ENCODE results near the gene ARPIN. TPM values are rescaled to one million over a fixed set of nuclear protein-coding genes. Genes with fewer than 3 reads are reported as not detected.
"Not testable (repeated sequence)": the region's sequence is repeated elsewhere in the genome, so short reads cannot be mapped to it uniquely, and the experiment has no call there.

The ARPIN gene
- total RNA-seq, 1 experiment from 2014 or later = 3.5 TPM

- CTCF ChIA-PET = interaction anchor here (0.6 kb wide), 1 partner anchor 20 kb away, joined by 3 read pairs; no protein-coding TSS in a partner anchor
- H3K4me1 Mint-ChIP-seq; H3K27ac Mint-ChIP-seq; DNase-seq (ENCODE audit: low spot score); ATAC-seq; POLR2A ChIA-PET; H3K36me3 Mint-ChIP-seq; H3K27me3 Mint-ChIP-seq (ENCODE audit: low read depth); H3K9me3 Mint-ChIP-seq; H3K4me3 Mint-ChIP-seq: not testable (repeated sequence)
Measured at GRCh38 chr15:89939377-89939776, 26.6 kb upstream of the ARPIN start.

DNA sequence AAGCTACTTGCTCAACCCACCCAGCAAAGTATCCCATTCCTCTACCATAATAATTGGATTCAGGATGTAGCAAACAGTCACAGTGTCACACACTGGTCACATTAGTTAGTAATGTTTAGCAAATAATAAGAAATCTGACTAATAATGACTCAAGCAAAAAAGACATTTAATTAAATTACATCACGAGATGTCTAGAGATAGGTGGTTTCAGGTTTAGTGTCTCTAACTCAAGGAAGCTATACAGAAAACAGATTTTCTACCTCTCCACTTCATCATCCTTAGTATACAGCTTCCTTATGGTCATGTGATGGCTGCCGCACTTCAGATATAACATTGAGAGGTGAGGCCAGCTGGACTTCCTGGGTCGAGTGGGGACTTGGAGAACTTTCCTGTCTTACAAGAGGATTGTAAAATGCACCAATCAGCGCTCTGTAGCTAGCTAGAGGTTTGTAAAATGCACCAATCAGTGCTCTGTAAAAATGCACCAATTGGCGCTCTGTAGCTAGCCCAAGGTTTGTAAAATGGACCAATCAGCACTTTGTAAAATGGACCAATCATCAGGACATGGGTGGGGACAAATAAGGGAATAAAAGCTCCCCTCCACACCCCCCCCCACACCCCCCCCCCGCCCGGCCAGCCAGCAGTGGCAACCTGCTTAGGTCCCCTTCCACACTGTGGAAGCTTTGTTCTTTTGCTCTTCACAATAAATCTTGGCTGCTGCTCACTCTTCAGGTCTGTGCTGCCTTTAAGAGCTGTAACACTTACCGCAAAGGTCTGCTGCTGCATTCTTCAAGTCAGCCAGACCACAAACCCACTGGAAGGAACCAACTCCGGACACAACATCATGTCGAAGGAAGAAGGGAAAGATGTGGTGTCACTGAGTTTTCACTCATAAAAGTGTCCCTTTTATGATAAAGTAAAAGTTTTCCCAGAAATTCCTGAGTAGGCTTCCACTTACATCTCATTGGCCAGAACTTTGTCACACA is 24.9 kb upstream of the ARPIN start:
- Mint-ChIP-seq H3K9me3 (peaks cover 6% of the 10 kb centered on the region), H3K4me3 (no peak overlapping the region), H3K27me3 (ENCODE audit: low read depth) (no peaks in the 10 kb centered on the region), H3K27ac (no peak overlapping the region), H3K4me1 (no peaks in the 10 kb centered on the region), H3K36me3 (no peaks in the 10 kb centered on the region)
- TF ChIP-seq ZBTB21 (CRISPR knock-in tag; IDR thresholded peaks at IDR 0.05; ENCODE audit: borderline replicate concordance) (no peak), PRDM15 (CRISPR knock-in tag; IDR thresholded peaks at IDR 0.05) (no peak), JUN (CRISPR knock-in tag; IDR thresholded peaks at IDR 0.05) (no peak), ZNF317 (CRISPR knock-in tag; IDR thresholded peaks at IDR 0.05; ENCODE audit: borderline replicate concordance, low read depth) (no peak), SP1 (CRISPR knock-in tag; conservative IDR thresholded peaks at IDR 0.05) (no peak), ATF6 (CRISPR knock-in tag; IDR thresholded peaks at IDR 0.05) (no peak), ZNF121 (CRISPR knock-in tag; IDR thresholded peaks at IDR 0.05) (no peak), GRHL2 (CRISPR knock-in tag; IDR thresholded peaks at IDR 0.05; ENCODE audit: insufficient replicate concordance, severe bottlenecking) (no peak), GABPB1 (CRISPR knock-in tag; IDR thresholded peaks at IDR 0.05) (no peak), ZNF671 (CRISPR knock-in tag; IDR thresholded peaks at IDR 0.05) (no peak)
- TF ChIP-seq, protein P1, sequence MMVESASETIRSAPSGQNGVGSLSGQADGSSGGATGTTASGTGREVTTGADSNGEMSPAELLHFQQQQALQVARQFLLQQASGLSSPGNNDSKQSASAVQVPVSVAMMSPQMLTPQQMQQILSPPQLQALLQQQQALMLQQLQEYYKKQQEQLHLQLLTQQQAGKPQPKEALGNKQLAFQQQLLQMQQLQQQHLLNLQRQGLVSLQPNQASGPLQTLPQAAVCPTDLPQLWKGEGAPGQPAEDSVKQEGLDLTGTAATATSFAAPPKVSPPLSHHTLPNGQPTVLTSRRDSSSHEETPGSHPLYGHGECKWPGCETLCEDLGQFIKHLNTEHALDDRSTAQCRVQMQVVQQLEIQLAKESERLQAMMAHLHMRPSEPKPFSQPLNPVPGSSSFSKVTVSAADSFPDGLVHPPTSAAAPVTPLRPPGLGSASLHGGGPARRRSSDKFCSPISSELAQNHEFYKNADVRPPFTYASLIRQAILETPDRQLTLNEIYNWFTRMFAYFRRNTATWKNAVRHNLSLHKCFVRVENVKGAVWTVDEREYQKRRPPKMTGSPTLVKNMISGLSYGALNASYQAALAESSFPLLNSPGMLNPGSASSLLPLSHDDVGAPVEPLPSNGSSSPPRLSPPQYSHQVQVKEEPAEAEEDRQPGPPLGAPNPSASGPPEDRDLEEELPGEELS (CRISPR knock-in tag; IDR thresholded peaks at IDR 0.05) = no peak
- CTCF ChIA-PET = interaction anchor here (0.9 kb wide), 1 partner anchor 34 kb away, joined by 4 read pairs; no protein-coding TSS in a partner anchor
- ATAC-seq (no peak), DNase-seq (ENCODE audit: low spot score) (no peak)
- POLR2A ChIA-PET = no interaction called here

- no peak overlapping the region for H3K4me3 Mint-ChIP-seq
- DNase-seq (ENCODE audit: low spot score) = no peak
- ChIA-PET CTCF (interaction anchor here (0.9 to 1.3 kb wide), 2 partner anchors 34 to 38 kb away, joined by 3 to 4 read pairs; no protein-coding TSS in a partner anchor), POLR2A (no interaction called here)
- ATAC-seq = no peak
- H3K36me3 Mint-ChIP-seq = no peaks in the 10 kb centered on the region
- H3K27me3 Mint-ChIP-seq (ENCODE audit: low read depth) = no peaks in the 10 kb centered on the region
- peaks cover 6% of the 10 kb centered on the region for H3K9me3 Mint-ChIP-seq
- no peaks in the 10 kb centered on the region for H3K4me1 Mint-ChIP-seq
- no peak overlapping the region for H3K27ac Mint-ChIP-seq
- TF ChIP-seq NR2C2 (CRISPR knock-in tag; IDR thresholded peaks at IDR 0.05) (no peak), TEAD1 (CRISPR knock-in tag; IDR thresholded peaks at IDR 0.05) (no peak), ZNF671 (CRISPR knock-in tag; IDR thresholded peaks at IDR 0.05) (no peak), ZNF317 (CRISPR knock-in tag; IDR thresholded peaks at IDR 0.05; ENCODE audit: borderline replicate concordance, low read depth) (no peak), CBFB (CRISPR knock-in tag; IDR thresholded peaks at IDR 0.05; ENCODE audit: low read depth) (no peak)
- TF ChIP-seq, protein P2, sequence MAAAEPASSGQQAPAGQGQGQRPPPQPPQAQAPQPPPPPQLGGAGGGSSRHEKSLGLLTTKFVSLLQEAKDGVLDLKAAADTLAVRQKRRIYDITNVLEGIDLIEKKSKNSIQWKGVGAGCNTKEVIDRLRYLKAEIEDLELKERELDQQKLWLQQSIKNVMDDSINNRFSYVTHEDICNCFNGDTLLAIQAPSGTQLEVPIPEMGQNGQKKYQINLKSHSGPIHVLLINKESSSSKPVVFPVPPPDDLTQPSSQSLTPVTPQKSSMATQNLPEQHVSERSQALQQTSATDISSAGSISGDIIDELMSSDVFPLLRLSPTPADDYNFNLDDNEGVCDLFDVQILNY (CRISPR knock-in tag; IDR thresholded peaks at IDR 0.05) = no peak
- TF ChIP-seq, protein P3, sequence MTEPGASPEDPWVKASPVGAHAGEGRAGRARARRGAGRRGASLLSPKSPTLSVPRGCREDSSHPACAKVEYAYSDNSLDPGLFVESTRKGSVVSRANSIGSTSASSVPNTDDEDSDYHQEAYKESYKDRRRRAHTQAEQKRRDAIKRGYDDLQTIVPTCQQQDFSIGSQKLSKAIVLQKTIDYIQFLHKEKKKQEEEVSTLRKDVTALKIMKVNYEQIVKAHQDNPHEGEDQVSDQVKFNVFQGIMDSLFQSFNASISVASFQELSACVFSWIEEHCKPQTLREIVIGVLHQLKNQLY (CRISPR knock-in tag; IDR thresholded peaks at IDR 0.05) = no peak
- TF ChIP-seq, protein P4, sequence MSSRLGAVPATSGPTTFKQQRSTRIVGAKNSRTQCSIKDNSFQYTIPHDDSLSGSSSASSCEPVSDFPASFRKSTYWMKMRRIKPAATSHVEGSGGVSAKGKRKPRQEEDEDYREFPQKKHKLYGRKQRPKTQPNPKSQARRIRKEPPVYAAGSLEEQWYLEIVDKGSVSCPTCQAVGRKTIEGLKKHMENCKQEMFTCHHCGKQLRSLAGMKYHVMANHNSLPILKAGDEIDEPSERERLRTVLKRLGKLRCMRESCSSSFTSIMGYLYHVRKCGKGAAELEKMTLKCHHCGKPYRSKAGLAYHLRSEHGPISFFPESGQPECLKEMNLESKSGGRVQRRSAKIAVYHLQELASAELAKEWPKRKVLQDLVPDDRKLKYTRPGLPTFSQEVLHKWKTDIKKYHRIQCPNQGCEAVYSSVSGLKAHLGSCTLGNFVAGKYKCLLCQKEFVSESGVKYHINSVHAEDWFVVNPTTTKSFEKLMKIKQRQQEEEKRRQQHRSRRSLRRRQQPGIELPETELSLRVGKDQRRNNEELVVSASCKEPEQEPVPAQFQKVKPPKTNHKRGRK (CRISPR knock-in tag; IDR thresholded peaks at IDR 0.05; ENCODE audit: borderline replicate concordance) = no peak
Measured at GRCh38 chr15:89936786-89937265, 24.1 kb upstream of the ARPIN start.
